NCI-H345 treated with DMSO at 0.1 percent for 48 hours (cell line): ENCODE data around the gene TFDP2.
"Not testable (repeated sequence)": the region's sequence is repeated elsewhere in the genome, so short reads cannot be mapped to it uniquely, and the experiment has no call there.

Experiments
- DNase-seq: peaks from one replicate; lab custom pipeline; 2025; ENCODE audit not compliant: unreplicated experiment; lab: John Stamatoyannopoulos, UW

TFDP2 gene

DNA sequence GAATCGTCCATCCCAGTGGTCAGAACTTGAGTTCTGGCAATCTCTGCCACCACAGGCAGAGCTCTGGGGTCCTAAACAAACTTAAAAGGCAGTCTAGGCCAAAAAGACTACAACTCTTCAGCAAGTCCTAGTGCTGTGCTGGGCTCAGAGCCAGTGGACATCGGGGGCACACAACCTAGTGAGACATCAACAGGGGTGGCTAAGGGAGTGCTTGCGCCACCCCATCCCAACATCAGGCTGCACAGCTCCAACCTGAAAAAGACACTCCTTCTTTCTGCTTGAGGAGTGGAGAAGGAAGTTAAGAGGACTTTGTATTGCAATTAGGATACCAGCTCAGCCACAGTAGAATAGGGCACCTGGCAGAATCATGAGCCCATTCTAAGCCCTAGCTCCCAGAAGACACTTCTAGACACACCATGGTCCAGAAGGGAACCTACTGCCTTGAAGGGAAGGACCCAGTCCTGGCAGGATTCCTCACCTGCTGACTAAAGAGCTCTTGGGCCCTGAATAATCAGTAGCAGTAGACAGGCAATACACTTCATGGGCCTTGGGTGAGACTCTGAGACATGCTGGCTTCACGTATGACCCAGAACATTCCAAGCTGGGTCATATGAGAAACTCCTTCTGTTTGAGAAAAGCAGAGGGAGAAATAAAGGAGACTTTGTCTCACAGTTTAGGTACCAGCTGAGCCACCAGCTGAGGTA lies 72.0 kb downstream of the TFDP2 start:
- DNase-seq = no peak

DNA sequence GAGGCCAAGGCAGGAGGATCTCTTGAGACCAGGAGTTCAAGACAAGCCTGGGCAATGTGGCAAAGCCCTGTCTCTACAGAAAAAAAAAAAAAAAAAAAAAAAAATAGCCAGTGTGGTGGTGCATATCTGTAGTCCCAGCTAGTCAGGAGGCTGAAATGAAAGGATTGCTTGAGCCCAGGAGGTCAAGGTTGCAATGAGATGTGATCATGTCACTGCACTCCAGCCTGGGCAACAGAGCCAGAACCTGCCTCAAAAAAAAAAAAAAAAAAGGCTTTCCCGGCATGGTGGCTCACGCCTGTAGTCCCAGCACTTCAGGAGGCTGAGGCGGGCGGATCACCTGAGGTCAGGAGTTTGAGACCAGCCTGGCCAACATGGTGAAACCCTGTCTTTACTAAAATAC lies 73.7 kb downstream of the TFDP2 start:
- not testable (repeated sequence) for DNase-seq

GRCh38 chr3:142072816-142073215 lies 76.5 kb downstream of the TFDP2 start:
- DNase-seq = no peak

DNA sequence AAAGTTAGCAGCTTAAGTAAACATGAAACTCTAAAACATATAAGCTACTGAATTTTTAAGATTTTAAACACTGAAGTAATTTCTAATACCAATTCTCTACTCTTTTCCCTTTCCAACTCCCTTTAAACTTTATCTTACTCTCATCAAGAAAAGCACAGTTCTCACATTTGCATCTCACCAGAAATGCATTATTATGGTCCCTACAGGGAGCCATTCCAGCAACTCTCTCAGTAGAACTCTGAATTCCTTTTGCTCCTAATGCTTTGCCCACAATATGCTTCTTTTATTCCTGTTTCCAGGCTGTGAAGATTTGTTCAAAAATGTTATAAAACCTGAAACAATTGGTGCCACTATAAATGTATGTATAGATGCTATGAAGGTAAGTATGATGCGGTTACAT lies 83.4 kb downstream of the TFDP2 start:
- DNase-seq = no peak

GRCh38 chr3:142065344-142065743 lies 84.0 kb downstream of the TFDP2 start:
- no peak for DNase-seq

- DNase-seq = no peak
Observed at GRCh38 chr3:142064454-142064853, 84.9 kb downstream of the TFDP2 start.

DNA sequence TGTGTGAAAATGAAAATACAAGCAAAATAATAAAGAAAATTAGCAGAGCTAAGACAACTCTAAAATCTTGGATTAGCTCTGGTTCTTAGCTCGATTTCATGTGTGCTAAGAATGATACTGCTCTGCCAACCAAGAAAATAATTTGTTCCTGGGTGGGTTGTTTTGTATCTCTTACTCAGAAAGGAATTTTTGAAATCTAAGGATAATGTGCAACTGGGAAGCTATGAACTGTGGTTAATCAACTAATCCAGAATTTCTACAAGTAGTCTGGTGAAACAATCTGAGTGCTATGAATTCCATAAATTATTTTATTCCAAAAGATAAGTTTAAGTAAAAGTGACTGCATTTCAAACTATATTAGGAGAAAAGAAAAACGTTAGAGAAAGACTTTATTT lies 92.0 kb downstream of the TFDP2 start:
- no peak for DNase-seq

GRCh38 chr3:142056656-142057330 lies 92.6 kb downstream of the TFDP2 start:
- DNase-seq = no peak

DNA sequence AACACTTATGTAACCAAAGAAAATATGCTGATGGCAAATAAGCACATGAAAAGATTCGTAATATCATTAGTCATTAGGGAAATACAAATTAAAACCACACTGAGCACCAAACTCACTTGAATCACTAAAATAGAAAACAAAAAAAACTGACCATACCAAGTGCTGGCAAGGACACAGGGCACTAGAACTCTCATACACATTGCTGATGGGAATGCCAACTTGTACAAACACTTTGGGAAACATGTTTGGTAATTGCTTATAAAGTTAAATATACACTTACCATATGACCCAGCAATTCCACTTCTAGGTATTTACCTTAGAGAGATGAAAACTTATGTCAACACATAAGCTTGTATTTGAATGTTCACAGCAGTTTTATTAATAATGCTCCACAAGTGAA lies 95.5 kb downstream of the TFDP2 start:
- DNase-seq = no peak

DNA sequence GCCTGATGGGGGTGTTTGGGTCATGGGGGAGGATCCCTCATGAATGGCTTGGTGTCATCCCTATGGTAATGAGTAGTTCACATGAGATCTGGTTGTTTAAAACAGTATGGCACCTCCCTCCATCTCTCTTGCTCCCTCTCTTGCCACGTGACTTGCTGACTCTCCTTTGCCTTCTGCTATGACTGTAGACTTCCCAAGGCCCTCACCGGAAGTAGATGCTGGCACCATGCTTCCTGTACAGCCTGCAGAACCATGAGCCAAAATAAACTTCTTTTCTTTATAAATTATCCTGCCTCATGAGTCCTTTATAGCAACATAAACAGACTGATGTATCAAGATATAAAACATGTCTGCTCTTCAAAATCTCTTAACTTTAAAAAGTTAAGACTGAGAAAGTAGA lies 96.1 kb downstream of the TFDP2 start:
- DNase-seq = no peak

- no peak for DNase-seq
Observed at GRCh38 chr3:142051351-142051750, 98.0 kb downstream of the TFDP2 start.

- no peak for DNase-seq
Observed at GRCh38 chr3:142047021-142047369, 102.3 kb downstream of the TFDP2 start.

DNA sequence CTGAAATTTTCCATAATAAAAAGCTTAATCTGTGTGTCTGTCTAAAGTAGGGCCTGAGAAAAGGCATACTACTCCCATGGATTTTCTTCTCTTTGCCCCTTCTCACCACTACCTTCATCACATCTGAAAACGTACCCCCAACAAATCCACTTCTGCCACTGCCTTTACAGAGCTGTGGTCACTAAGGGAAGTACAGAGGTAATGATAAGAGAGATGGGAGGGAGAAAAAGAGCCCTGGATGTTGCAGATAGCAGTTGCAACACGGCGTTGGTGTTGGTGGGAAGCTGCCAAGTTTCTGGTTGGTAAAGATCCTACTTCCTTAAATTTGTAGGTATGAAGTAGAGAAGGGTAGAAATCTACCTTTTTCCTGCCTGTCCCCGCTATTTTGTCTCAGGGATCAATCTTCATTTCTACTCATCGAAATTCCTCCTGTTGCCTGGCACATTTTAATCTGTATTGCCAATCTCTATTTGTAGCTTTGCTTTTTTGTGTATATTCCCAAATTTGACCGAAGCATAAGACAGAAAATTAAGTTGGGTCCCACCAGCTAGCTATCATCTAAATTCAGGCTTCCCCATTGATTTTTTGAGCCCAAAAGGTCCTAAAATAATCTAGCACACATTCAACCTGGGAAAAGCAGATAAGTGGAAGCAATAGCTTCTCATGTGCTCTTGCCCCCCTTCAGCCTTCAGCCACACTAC lies 102.9 kb downstream of the TFDP2 start:
- DNase-seq = no peak

DNA sequence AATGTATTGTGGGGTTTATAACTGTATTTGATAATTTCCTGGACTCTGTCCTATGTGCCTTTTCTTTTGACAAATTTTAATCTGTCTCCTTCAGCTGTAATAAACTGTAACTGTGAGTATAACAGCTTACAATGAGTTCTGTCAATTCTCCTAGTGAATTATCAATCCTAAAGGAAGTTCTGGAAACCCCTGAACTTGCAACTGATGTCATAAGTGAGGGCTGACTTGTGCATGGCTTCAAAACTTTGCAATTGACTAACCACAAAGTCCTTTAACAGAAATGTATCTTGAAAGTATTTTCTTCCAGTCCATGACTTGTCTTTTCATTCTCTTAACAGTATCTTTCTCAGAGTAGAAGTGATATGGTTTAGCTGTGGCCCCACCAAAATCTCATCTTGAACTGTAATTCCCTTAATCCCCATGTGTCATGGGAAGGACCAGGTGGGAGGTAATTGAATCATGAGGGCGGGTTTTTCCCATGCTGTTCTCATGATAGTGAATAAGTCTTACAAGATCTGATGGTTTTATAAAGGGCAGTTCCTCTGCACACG lies 108.3 kb downstream of the TFDP2 start:
- DNase-seq = no peak

- no peak for DNase-seq
Observed at GRCh38 chr3:142035308-142035922, 113.9 kb downstream of the TFDP2 start.

DNA sequence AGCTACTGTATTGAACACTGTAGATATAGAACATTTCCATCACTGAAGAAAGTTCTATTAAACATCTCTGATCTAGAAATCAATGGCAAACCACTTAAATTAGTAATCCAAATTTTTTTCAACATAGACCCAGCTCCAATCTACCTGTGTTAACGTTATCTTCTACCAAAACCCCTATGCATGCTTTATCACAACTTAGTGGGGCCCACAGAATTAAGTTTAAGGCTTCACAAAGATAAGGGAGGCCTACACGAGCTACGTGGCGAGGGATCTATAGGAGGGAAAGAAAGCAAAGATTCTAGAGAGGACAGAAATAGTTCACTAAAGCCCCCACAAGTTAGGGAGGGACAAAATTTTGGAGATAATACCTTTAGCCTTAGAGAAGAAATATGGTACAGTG lies 116.1 kb downstream of the TFDP2 start:
- DNase-seq = no peak

- DNase-seq = no peak
Observed at GRCh38 chr3:142031575-142031974, 117.8 kb downstream of the TFDP2 start.

- no peak for DNase-seq
Observed at GRCh38 chr3:142029791-142030190, 119.6 kb downstream of the TFDP2 start.

- DNase-seq = no peak
Observed at GRCh38 chr3:142029052-142029642, 120.2 kb downstream of the TFDP2 start.

DNA sequence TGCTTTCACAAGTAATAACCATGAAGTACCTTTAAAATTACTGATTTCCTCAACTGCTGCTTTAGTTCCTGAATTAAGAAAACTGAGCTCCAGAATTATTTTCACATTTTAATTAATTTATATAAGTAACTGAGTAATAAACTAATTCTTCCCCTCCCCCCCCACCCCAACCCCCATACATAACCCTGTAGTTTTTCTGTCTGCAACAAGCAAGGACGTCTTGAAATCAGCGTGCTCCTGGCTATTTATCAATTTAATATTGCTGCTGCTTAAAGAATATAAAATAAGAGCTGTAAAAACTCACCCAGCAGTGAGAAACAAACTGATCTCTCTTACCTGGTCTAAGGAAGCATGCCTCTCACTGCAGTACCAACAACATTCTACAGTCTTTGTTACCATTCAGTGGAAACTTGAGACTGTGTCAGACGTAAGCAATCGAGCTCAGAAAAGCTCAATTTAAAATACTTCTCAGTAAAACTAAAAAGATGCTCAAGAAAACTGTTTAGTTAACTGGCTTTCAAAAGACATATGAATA lies 121.0 kb downstream of the TFDP2 start:
- no peak for DNase-seq

GRCh38 chr3:142027735-142028134 lies 121.6 kb downstream of the TFDP2 start:
- DNase-seq = peak; percentile 2
